HUDEP-2 (cell line): ENCODE measurements around the gene ARPC1A.

Source experiments
- DNase-seq, 76 experiments: peaks; one replicate each; lab custom pipeline; 2025; ENCODE audit not compliant: unreplicated experiment in 76 of 76; lab: John Stamatoyannopoulos, UW

Gene ARPC1A

GRCh38 chr7:99404977-99405320, 79.3 kb downstream of the ARPC1A start:
- DNase-seq = no peak

GRCh38 chr7:99406557-99406956, 80.9 kb downstream of the ARPC1A start:
- DNase-seq = peak in 3 of 76 experiments; percentile 8 to 18 (median 14)

GRCh38 chr7:99407872-99408378, 82.2 kb downstream of the ARPC1A start:
- DNase-seq = peak in 38 of 76 experiments; percentile 3 to 64 (median 23)

GRCh38 chr7:99408379-99409191, 82.9 kb downstream of the ARPC1A start, which contains the start of the genes BUD31 and PDAP1:
Gene BUD31, plus strand, starts transcription at chr7:99408969. Its CDS starts 2,124 bp downstream, at chr7:99411093.
Gene PDAP1, minus strand, starts transcription at chr7:99408597. Its CDS starts 49 bp downstream, at chr7:99408548.
- peak in 75 of 76 experiments; percentile 54 to 97 (median 89) for DNase-seq

- DNase-seq = peak in 3 of 76 experiments; percentile 6 to 23 (median 8)
Measured at GRCh38 chr7:99409192-99409572, 83.5 kb downstream of the ARPC1A start.

GRCh38 chr7:99409806-99410205, 84.1 kb downstream of the ARPC1A start:
- peak in 2 of 76 experiments; percentile 9 to 12 for DNase-seq

GRCh38 chr7:99410635-99411034, 84.9 kb downstream of the ARPC1A start:
- no peak for DNase-seq

GRCh38 chr7:99415513-99416127, 89.9 kb downstream of the ARPC1A start:
- peak in 45 of 76 experiments; percentile 4 to 60 (median 27) for DNase-seq
